Measurements from ENCODE around the gene LRFN2.

LRFN2 gene

DNA sequence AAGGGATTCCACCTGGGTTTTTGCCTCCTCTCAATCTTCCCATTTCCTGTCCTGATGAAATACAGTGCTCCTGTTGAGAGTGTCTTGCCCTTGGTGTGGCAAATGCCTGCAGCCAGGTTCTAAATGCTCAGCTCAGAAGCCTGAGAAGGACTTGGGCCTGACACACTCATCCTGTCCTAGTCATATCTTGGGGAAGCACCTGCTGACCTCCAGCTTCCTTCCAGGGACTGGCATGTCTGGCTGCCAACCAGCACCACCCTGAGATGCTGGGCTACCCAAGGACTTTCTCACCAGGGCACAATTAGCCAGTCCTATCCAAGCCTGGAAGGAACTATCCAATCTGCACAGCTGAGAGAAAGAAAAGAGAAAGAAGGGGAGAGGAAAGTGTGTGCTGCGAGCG lies 43.4 kb downstream of the LRFN2 start:
- DNase-seq (ENCODE audit: low read depth) = no peak

DNA sequence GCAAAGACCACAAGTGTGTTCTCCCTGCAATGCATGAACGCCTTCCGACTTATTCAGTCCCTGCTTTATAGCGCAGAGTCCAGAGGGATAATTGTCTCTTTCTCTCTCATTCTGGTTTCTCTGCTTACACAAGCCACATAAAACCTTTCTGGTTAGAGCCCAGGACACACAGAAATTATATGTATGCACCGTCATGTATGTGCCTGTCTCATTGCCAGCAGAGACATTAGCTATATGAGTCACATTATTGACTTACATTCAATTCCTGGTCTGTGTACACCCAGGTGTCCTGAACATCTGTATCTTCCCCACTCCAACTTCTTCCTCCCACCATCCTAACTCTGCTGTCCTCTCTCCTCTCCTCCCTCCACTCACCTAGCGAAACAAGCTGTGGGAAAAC lies 44.0 kb downstream of the LRFN2 start:
- DNase-seq (ENCODE audit: low read depth) = no peak

DNA sequence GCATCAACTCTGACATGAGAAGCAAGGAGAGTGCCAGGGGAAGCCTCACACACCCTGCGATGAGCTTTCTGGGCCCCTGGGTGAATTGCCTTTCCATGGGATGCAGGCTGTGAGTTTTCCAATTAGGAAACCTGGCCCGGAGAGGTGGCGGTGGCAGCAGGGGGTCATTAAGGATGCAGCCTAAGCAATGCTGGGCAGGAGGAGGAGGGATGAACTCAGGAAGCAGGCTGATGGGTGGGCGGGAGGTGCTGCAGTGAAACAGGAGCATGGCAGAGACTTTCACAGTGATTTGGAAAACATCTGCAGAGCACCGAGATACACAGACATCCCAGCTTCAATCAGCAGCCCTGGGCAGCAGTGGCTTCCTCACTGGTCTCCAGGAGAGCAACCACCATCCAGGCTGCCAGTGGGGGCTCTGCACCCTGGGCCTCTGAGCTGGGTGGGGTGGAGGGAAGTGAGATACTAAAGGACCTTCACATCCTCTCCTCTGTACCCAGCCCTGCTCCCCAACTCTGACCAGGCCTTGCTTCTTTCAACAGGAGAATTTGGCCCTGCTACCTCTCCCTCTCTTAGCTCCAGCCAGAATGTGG lies 44.9 kb downstream of the LRFN2 start:
- no peak for DNase-seq (ENCODE audit: low read depth)

DNA sequence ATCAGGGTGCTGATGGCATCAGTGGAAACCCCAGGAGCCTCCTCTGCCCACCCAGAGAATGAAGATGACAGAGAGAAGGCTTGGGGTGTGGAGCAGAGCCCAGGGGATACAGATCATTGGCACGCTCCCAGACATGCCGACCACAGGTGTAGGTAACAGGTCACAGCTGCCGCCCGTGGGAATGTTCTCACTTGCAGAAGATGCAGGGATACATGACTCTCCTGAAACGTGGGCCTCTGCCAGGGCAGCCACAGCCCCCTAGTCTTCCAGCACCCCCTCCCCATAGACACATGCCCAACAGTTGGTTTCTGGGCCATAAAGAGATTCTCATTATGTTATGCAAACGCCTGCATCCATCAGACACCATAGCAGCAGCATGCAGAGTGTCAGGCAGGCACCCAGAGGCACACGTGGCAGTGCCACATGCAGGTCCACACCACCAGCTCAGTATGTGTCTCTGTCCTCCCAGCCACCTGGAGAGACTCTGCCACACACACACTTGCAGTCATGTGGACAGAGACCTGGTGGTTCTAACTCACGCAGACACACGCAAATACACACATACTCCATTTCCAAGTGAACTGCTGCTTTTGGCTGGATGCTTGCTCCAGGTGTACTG lies 45.5 kb downstream of the LRFN2 start:
- DNase-seq (ENCODE audit: low read depth) = no peak

DNA sequence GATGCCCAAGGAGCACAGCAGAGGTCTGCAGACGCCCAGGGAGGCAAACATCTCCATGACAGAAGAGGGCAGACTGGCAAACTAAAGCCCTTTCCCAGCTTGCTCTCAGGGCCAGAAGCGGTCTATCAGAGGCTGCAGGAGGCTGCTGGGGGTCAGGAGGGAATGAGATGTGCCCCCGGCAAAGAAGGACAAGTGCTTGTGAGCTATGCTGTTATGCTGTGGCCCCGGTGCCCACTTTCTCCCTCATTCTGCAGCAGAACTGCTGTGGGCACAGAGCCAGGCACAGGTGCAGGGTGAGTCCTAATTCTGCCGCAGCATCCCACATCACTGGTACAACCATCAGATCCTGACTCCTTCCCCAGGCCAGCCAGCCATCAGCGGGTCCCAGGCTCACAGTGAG lies 46.4 kb downstream of the LRFN2 start:
- no peak for DNase-seq (ENCODE audit: low read depth)

DNA sequence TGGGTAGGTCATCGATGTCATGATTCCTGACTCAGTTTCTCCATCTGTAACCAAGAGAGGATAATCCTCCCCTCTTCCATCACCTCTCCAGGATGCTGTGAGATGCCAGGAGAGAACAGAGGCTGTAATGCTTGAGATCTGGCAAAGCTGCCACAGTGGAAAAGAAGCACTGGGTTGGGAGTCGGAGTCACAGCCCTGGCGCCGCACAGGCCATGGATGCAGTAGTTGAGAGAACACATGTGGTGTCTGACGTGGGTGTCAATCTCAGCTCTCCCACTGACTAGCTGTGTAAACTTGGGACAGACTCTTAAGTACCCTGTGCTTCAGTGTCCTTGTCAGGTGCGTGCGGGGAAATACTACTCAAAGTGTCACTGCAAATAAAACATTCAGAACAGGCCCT lies 47.3 kb downstream of the LRFN2 start:
- no peak for DNase-seq (ENCODE audit: low read depth)

DNA sequence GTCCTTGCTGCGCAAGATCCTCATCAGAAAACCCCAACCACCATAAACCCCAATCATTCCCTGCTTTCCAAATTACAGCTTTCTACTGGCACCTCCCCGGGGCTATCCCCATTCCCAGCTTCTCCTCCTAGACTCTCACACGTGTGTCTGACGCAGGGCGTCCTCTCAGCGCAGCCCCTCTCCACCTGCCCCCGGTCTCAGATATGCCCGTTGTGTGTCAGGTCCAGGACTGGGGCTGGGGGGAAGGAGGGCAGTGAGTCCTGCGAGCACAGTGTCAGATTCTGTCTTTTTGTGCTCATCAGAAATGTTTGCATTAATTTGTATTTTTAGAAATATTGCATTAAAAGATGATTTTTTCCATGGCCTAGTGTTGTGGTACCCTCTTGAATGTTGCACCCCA lies 48.6 kb downstream of the LRFN2 start:
- DNase-seq (ENCODE audit: low read depth) = no peak

DNA sequence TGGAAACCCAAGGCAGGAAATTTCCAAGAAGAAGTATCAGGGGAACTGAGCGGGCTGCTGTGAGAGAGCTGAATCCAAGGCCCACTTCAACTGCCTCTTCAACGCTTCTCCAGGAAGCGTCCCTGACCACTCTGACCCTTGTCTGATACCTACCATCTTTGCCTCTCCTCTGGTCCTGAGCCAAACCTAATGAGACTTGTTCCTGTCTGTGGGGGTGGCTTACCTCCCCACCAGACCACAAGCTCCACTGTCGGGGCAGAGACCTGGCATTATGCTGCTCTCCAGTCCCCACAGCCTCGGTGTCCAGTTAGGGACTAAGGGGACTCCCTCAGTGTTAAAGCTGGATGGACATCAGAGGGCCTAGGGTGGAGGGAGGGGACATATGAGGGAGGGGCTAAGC lies 49.7 kb downstream of the LRFN2 start:
- DNase-seq (ENCODE audit: low read depth) = no peak

DNA sequence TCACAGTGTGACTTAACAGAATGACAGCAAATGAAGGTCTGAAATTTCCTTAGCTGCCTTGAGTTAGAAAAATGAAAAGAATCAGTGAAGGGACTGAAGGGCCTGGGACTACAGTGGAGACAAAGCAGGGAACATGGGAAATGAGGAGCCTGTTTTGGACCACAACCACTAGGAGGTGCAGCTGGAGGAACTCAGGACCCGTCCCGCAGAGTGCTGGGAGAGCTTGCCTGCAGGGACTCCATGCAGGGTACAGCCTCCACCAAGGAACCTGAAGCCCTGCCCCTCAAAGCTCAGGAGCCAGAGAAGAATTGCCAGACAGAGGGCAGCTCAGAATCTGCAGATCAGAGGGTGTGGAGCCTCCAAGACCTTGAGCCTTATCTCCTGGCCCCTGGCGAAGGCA lies 50.7 kb downstream of the LRFN2 start:
- DNase-seq (ENCODE audit: low read depth) = no peak

DNA sequence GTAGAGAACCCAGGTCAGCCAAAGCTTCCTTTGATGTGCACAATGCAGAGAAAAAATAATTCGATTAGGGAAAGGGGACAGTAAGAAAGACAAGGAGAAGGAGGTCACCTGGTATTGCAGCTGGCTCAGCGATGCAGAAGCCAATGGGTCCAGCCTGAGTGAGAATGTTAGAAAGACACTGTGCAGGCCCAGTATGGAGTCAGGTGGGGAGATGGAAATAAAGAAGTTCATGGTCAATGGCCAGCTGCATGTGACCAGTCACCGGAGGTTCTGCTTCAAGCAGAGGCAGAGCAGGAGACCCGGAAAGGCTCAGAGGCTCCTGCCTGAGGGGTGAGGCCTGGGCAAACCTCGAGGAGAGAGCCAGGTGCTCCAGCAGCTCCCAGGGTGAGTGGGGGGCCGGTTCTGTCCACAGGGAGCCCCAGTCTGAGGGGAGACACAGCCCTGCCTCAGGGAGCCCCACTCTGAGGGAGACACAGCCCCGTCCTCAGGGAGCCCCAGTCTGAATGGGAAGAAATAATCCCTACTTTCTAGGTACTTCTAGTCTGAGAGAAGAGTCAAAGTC lies 51.3 kb downstream of the LRFN2 start:
- no peak for DNase-seq (ENCODE audit: low read depth)

DNA sequence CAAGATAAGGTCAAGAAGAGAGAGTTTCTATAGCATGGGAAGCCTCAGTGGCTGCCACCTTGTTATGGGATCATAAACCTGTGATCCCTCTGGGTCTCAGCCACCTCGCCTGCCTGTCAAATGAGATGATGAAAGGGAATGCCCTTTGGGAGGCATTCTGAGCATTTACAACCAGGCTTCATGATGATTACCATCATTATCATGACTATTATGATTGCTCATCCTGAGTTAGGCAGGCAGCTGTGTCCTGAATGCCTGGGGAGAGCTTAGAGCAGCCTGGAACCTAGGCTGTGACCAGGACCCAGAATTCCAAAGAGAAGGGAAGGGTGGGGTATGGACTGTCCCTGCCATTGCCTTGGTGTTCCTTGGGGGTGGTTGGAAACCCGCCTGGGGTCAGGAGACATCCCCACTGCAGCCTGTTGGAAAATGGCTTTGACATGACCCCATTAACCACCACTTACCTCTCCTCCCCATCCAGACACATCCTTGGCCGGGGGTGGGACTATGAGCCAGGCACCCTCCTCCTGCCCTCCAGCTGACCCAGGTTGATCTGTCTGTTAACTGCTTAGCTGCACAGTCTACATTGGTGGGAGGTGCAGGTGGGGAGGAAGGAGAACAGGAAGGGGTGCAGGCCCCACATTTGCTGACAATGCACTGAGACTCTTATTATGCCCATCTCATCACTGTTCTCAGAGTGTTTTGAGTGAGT lies 51.9 kb downstream of the LRFN2 start:
- no peak for DNase-seq (ENCODE audit: low read depth)

DNA sequence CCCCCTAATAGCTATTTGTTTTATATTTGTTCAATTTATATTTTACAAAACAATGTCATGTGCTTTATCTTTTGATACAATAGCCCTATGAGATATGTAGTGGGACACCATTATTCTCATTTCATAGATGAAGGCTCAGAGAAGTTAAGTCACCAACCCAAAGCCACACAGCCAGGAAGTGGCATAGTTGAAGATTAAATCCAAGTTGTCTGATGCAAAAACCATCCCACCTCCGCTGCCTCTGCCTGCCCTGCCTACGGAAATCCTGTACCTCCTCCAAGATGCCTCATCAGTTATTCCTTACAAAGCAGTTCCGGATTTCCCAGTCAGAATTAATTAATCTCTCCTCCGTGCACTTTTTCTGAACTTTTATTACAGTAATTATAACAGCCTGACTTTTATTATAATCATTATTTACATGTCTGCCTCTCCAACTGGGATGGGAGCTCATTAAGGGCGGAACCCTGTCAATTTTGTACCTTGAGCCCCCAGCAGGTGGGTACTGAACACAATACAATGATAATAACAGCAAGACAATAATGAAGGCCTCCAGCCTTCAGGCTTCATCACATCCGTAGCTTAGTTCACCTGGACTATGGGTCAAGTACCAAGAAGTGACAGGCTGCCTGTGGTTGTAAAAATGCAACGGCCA lies 54.7 kb downstream of the LRFN2 start:
- DNase-seq (ENCODE audit: low read depth) = no peak

DNA sequence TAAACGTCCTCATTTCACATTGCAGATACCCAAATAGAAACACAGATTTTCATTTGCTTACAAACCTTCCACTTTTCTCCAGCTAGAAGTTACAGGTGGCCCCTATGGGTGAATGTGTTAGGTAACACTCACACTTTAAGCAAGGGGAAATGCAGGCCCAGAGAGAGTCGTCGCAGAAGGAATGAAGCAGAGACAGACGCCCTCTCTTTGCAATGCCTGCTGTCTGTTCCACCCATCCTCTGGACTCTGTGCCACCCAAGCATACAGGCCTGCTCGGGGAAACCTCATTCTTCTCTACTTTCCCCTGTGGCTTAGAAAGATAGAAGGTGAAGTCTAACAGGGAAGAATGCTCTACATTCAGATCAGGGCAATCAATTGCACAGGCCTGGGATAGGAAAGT lies 57.2 kb downstream of the LRFN2 start:
- no peak for DNase-seq (ENCODE audit: low read depth)

DNA sequence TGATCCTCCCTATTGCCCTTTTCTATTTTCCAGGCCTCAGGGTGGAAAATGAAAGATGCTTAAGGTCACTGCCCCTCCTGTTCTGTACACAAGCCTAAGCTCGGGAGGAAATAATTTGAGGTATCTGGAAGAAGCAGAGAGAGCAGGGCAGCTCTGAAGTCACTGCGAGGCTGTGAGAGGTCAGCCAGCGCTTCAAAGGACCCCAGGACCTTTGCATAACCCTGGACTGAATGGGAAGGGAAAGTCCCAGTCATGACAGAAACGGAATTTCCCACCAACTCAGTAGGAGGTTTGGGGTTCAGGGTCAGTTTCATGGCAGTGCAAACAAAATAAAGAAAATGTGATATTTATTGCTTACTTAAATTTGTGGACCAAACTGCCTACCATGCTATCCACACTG lies 58.1 kb downstream of the LRFN2 start:
- DNase-seq (ENCODE audit: low read depth) = no peak

DNA sequence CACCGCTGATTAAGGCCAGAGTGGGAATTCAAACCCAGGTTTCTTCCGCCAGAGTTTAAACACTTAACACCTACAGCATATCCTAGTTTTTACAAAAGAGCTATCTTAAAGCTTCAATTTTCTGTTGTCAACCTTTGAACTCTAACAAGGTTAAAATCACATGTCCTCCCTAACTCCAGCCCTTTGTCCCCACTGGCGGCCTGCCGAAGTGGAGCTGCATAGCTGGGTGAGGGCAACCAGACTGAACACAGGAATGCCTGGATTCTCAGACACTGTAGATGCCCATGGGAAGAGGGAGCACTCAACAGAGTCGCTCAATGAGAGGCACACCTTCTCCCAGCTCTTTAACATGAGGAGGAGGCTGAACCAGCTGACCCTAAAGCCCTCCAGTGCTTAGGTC lies 59.1 kb downstream of the LRFN2 start:
- no peak for DNase-seq (ENCODE audit: low read depth)

DNA sequence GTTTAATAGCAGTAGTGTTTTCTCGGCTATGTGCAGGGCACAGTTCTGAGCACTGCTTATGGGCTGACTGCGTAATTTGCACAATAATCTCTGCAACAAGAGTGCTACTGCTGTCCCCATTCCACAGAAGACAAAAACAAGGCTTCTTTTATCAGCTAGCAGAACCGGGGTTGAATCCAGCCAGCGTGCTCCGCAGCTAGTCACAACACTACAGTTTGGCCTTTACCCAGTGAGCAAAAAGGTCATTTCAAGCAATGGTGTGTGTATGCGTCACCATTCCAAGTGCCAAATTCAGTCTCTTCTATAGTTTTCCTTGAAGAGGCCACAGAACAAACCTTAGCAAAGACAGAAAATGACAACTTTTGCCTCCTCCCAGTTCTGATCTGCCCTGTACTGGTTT lies 61.1 kb downstream of the LRFN2 start:
- DNase-seq (ENCODE audit: low read depth) = no peak

DNA sequence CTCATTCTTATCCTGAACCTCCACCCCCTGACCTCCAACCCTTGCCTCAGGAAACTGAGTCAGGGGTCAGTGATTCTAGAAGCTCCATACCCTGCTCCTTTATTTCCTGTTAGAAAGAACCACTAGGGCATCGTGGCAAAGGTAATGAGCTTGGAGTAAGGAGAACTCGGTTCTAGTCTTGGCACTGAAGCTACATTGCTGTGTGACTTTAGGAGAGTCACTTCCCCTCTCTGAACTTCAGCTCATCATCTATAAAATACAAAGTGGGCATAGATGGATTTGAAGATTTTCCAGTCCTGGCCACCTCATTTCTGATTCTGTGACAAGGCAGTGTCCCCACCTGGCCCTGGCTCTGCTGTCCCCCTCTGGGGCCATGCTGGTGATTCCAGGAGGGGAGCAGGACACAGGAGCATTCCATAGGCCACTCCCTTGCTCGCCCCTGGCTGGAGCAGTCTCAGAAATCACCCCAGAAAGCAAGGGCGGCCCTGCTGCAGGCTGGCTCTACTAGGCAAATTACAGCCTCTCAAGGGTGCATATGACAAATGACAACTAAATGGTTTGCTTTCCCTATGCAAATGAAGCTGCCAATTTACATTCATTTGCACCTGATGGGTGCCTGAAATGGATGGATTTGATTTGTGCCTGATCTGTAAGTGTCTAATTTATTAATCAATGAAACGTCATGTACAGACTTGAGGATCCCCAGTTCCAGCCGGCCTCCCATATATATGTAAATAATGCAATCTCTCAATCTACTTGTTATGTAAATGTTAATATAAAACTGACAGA lies 62.2 kb downstream of the LRFN2 start:
- DNase-seq (ENCODE audit: low read depth) = no peak

DNA sequence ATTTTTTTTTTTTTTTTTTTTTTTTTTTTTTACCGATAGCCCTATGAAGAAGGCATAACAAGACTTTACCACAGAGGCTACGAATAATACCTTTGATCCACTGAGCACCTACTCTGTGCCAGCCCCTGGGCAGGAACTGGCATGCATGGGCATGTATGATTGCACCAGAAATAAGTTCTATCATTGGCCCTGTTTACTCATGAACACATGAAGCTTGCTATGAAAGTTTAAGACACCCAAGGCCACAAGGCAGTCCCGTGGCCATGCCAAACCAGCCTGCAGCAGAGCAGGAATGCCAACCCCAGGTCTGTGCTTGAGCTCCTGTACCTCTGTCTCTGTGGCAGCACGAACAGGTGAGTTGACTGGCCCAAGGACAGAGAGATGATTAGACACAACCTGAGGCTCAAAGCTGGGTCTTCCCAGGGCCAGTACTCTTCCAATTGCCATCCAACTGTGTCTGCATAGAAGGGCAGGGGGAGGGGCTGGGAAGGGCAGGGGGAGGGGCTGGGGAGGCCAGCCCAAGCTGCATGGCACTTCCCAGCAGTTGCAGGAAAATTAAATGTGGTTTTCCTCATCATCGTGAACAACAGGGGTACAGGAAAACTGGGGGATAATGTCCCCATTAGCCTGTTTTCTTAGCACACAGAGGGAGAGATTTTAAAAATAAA lies 63.5 kb downstream of the LRFN2 start:
- DNase-seq (ENCODE audit: low read depth) = no peak

DNA sequence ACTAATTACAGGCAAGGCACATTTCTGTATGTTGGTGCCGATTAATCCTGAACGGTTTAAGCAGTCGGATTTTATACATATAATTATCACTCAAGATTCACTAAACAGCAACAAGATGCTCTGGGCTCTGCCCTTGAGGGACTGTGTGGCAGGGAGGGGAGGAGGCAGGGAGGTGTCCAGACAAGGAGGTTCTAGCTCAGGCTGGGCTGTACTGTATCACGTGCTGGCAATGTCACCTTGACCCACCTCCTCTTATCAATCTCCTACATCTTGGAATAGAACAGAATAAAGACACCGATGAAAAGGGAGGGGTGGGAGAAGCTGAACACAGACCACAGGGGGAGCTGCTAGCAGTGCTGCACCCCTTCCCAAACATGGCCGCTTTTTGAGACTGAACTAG lies 65.7 kb downstream of the LRFN2 start:
- no peak for DNase-seq (ENCODE audit: low read depth)

DNA sequence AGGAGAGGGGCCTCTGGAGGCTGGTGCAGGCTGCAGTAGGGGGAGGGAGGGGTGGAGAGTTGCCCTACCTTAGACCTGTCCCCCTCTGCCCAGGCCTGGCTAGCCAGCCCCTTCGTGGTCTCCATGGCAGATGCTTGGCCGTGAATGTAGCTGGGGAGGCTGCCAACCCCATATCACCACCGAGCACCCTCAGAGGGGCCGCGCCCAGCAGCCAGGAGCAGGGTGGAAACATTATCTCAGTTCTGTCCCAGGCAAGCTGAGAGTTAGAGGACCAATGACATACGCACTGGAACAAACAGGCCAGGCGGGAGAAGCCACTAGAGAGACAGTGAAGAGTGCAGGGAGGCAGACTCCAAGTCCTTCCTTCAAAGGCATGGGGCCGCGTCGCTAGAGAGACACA lies 66.5 kb downstream of the LRFN2 start:
- no peak for DNase-seq (ENCODE audit: low read depth)

DNA sequence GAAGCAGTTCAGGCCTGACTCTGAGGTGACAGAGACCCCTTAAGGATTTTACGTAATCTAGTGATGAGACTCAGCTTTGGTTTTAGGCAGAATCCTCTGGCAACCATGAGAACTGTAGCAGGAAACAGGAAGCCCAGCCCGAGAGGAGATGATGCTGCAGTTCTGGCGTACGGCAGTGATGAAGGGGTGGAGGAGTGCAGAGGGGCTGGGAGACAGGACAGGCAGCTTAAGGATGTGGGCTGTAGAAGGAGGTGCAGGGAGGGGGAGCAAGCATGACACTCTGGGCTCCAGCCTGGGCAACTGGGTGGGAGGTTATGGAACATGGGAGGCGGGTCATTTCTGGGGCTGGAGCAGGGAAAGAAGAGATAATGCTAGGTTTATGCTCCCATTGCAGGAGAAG lies 67.1 kb downstream of the LRFN2 start:
- no peak for DNase-seq (ENCODE audit: low read depth)

DNA sequence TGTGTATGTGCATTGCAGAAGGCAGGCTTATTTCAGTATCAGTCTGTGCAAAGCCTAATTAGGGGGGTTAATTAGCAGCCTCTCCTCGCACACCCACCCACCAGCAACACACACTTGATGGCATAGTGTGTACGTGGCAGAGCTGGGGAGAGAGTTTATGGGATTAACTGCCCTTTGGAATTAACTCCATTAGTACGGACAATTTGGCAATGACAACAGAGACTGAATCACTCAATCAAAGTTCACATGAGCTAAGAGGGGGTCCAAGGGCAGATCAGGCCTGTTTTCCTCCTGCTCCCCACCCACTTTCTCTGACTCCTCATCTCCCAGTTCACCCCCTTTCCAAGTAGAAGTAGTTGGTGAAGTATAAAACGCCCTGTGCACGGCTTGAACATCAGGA lies 69.5 kb downstream of the LRFN2 start:
- DNase-seq (ENCODE audit: low read depth) = no peak
